ENCODE results near the gene SPATA32.
"Not testable (repeated sequence)": the region's sequence is repeated elsewhere in the genome, so short reads cannot be mapped to it uniquely, and the experiment has no call there.

SPATA32 gene, protein sequence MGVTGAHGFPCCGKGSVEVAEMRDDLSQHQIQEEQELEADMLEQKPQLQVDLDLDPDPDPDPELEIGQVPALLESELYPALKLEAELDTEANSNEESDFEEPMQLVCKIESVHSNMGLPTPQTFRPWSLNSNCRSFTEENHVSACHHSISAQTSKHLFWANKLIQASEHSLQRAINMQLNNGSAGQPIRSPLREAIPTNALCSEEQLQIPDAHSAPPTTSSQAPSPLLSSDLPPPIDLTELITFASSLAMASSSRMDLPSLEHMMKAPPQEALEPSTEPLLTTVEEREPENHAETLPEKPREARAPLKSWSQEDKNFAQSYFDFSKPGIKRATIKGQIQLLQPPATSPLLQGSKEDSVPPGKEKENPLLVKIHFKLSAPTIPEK

DNA sequence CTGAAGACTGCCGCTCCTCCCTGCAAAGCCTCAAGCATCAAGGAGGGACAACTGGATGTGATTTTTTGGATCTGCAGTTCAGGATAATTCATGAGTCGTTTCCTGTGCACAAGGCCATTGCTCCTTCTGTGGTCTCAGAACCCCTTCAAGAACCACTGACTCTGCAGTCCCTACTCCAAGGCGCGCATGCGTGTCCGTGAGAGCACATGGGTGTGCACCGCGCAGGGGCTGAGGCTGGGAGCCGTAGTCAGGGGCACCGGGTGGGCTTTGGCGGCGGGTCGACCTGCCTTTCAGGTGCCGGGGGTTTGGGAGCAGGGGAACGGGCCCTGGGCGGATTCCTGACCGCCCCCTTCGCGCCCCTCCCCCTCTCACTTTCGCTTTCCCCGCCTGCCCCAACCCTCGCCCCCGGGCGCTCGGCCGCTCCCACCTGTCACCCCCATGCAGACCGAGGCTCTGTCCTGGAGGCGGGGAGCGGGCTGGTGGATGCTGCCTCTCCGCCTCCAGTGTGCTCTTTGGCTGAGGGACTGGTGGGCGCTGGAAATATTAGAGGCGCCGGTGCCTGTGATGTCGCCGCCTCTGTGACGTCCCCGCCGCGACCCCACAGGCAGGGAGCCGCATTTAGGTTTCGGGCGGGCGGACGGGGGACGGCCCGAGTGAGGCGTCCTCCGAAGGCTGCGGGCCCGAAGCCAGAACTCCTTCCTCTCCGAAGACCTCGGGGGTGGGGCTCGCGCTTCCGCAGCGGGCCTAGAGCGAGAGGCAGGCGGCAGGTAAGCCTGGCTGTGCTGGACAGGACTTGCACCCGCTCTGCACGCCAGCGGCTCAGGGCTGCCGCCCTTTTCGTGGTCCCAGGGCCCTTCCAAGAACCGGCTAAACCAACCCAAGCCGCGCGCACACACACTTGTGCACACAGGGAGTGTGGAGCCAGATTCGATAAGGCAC lies at the start of gene SPATA32:
Gene SPATA32, minus strand, starts transcription at position 518 of the 939 bp plus-strand sequence. Its CDS starts 78 bp downstream, at position 440.
- peak in 45 of 58 donors; percentile 10 to 80 (median 35) for DNase-seq

DNA sequence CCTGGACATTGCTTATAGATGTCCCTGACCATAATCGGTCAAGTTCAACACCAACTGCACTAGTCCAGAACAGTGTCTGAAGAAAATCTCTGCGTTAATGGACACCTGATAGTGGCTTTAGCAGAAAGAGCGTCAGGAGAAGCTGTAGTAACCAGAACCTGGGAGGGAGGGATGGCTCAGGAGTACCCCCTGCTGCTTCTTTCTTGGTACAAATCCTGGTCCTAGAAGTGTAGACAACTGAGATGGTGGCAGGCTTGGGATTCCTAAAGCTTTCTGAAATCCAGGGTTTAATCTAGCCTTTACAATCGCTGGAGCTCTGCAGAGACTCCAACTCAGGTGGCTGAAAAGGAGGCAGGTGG lies 49.5 kb upstream of the SPATA32 start:
- DNase-seq, result no peak

DNA sequence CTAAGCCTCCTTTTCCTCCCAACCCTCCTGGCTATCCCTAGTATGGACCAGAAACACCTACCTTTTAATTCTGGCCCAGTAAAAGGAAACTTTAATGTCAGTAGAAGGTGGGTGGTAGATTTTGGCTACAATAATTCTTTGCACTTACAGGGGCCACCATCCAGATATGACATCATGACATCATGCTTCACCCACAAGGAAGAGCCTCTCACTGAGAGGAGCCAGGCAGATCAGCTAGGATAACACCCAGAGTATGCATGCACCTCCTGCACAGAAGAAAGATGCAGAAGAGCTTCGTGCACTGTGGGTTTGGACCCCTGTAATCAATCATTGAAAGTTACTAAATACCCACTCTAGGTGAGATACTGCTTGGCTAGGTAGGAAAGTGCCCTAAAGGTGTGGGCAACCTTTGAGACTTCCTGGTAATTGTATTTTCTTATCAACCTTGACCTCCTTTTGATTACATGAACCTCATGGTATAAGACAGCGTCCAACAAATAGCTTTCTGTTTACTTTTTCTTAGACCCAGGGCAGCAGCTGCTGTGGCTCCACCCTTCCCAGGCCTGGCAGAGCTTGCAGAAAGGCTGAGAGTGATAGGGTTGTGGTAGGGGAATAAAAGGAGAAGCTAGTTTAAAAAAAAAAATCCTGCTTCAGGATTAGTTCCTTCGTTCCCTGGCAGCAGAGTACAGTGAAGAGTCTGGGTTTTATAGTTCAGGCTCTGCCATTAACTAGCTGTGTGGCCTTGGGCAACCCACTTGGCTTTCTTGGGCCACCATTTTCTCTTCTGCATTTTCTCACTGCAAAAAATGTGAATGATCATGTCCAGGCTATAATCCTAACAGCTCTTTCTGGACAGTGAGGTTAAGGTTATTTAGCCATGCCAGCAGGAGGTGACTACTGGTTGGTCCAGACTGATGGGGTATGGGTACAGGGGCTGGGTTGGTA lies 48.8 kb upstream of the SPATA32 start:
- no peak for DNase-seq

DNA sequence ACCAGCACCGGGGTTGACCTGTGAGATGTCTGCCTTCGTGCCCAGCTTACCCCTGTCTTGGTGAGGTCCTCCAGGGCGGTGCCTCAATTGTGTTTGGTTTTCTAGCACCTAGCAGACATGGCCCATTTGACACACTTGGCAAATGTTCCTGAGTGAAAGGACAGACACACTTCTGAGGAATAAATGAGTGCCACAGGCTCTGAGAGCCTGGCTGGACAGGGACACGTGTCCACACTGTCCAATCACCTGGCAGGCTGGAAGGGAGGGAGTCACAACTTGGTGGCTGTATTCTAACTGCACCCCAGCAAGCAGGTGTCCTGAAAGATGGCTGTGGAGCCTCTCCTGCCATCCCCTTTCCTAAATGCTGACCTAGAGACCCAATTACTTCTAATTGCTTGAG lies 47.5 kb upstream of the SPATA32 start:
- DNase-seq, result no peak

DNA sequence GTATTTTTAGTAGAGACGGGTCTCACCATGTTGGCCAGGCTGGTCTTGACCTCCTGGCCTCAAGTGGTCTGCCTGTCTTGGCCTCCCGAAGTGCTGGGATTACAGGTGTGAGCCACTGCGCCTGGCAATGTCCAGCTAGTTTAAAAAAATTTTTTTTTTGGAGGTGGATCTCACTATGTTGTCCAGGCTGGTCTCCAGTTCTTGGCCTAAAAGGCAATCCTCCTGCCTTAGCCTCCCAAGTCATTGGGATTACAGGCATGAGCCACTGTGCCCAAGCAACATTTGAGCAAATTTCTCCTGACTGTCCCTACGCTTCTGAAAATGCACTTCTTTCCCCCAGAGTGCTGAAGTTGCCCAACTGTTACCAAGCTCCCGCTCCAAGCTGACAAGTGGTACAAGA lies 46.9 kb upstream of the SPATA32 start:
- no peak for DNase-seq

DNA sequence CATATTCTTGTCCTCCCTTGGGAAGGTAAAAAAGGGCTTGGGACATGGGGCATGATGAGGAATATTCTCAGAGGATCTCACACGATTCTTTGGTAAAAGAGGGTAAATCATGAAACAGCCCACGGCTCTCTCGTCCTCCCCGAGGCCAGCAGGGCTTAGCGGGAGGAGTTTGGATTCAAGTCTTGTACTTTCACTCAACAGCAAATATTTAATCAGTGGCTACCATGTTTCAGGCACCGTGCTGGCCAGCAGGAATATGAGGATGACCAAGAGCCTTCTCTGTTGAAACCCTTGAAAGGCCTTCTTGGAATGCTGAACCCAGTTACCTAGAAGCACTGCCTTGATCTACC lies 46.1 kb upstream of the SPATA32 start:
- DNase-seq, result no peak

DNA sequence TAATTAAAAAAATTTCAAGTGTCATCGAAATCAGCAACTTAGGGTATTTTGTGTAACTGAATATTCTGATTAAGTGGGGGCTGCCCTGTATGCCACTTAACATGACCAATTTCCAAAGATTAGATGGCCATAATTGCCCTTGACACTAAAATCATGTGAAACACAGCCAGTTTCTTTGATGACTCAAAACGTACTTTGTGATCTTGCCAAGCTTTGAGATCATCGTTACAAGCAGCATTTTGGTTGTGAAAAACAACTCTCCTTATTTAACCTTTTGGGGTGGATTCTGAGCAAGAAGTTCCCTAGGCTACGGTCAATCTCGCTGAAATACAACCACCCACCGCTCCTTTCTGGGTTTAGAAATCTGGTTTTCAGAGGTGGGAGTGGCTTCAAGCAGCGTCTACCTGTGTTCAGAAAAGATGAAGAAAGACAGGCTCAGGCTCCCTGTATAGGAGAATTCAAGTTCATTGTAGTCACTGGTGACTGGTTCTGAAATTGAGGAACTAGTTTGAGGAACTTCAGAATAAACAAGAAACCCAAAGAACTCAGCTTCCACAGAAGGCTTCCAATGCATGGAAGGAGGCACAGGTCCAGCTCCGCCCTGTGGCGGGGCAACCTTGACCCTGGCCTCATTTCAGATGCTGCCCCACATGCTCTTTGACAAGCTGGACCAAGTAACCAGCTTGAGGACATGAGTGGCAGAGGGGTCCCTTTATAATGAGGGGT lies 45.6 kb upstream of the SPATA32 start:
- peak in 3 of 58 donors; percentile 23 to 35 (median 25) for DNase-seq

DNA sequence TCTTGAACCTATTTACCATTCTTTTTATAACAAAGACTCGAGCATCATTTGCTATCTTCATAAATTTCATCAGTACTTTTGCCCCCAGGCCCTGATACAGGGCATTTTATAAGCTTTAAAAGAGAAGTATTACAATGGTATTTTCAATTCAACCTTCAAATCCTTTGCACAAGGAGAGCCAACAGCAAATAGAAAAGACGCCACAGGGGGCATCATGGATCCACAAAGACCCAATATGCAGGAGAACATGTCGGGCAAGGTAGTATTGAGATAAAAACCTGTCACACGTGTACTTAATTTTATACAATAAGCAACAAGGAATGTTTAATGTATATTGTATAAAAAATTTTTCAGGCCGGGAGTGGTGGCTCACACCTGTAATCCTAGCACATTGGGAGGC lies 44.7 kb upstream of the SPATA32 start:
- DNase-seq, result no peak

DNA sequence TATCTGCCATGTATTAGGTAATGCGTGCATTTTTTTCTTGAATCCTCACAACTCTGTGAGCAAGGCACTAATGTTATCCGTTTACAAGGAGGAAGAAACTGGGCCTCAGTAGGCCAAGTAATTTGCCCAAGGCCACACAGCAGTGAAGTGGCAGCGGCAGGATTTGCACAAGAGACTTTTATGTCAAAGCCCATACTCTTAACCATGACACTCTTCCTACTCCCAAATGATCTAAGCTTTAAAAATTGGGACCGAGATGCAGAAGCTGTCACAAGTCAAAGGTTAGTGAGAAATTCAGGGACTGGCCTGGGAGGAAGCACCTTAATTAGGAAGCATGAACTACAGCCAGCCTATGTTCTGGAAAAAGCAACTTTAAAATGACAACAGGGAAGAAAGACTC lies 44.2 kb upstream of the SPATA32 start:
- DNase-seq, result no peak

DNA sequence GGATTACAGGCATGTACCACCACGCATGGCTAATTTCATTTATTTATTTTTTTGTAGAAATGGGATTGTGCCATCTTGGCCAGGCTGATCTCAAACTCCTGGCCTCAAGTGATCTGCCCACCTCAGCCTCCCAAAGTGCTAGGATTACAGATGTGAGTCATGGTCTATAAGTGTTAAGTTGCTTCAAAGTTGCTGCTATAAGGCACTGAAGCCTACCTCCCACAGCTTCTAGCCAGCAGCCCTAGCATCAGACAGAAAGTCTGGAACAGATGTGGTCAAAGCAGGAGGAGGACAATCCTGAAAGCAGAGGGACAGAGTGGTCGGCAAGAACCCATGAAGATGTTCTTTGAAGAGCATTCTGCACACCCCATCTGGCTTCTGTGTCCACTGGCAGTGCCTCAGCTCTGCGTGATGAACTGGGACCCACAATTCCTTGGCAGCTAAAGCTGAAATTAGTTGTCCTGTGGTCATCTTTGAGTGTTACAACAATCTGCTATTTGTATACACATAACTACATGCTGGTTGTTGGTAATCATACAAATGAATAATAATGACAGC lies 43.7 kb upstream of the SPATA32 start:
- DNase-seq, result no peak

DNA sequence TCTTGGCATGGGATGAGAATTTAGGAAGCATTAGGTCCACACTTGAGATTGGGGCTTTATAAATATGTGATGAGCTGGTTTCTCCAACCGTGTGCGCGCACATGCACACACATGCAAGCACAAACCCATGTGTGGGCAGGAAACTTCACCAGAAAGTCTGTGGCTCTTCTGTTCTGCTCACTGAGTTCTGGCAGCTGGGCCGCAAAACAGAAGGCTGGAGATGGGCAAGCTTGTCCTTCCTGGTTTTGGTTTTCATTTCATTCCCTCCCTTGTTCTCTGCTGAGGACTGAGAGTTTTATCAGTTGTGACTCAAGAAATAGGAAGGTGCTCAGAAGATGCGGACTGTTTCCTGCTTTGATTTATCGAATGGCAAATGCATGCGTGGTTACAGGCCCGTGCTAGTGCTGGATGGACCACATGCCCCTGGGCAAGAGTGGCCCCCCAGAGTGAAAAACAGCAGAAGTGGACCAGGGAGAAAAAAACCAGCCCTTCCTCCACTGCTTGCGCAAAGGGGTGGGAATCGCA lies 40.8 kb upstream of the SPATA32 start:
- peak in 25 of 58 donors; percentile 12 to 61 (median 28) for DNase-seq

DNA sequence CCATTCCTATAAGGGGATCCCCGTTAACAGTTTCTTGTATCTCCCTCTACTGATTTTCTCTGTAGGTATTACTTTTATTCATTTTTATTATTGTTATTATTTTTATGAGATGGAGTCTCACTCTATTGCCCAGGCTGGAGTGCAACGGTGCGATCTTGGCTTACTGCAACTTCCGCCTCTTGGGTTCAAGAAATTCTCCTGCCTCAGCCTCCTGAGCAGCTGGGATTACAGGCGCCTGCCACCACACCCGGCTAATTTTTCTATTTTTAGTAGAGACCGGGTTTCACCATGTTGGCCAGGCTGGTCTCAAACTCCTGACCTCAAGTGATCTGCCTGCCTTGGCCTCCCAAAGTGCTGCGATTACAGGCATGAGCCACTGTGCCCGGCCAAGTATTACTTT lies 40.3 kb upstream of the SPATA32 start:
- DNase-seq, result not testable (repeated sequence)

DNA sequence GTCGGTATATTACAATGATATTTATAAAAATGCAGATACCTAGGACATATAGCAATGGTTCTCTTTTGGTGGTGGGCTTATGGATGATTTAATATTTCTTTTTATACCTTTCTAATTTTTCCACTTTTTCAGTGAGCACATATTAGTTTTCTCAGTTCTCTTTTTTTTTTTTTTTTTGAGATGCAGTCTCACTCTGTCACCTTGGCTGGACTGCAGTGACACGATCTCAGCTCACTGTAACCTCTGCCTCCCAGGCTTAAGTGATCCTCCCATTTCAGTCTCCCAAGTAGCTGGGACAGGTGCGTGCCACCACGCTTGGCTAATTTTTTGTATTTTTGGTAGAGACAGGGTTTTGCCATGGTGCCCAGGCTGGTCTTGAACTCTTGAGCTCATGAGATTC lies 39.8 kb upstream of the SPATA32 start:
- DNase-seq, result no peak

DNA sequence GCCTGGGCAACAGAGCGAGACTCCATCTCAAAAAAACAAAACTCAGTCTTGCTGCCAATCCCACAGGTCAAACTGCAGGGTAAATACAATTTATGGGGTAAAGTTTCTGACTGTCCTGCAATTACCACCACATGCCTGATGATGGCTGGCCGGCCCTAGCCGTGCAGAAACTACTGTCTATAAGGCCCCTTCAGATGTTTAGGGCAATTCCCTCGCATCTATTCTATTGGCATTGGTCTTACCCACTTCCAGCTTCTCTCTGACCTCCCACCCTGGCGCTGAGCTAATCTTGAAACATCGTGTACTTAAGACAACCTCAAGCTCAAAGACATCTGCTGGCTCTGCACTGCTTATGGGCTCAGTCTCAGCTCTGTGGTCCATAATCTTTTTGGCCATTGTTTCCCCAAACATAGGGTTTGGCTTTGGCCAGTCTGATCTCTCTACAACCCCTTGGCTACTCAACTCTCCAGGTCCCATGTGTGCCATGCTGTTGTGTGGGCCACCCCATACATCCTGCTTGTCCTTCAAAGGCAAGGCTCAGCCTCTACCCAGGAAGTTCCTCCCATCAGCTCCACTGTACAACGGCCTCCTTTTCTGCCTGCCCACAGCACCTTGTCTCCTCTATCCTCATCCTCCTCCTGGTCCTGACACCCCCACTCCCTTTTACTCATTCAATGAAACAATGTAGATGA lies 38.3 kb upstream of the SPATA32 start:
- DNase-seq, result no peak

DNA sequence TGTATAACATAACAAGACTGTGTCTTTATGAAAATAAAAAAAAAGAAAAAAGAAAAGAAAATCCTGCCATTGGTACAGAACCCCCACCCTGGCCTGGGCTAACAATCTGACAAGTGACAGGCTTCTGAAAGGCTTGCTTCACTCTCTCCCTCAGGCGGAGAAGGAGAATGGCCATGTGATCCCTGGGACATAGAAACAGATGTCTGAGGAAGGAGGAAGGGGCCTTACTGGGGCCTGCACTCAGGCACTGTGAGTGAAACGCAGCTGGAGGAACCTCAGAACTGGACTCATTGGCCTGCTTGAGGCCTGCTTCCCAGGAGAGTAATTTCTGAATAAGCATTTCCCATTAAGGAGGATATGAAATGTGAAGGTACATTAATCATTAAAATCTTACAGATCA lies 37.5 kb upstream of the SPATA32 start:
- peak in 4 of 58 donors; percentile 19 to 29 (median 20) for DNase-seq

DNA sequence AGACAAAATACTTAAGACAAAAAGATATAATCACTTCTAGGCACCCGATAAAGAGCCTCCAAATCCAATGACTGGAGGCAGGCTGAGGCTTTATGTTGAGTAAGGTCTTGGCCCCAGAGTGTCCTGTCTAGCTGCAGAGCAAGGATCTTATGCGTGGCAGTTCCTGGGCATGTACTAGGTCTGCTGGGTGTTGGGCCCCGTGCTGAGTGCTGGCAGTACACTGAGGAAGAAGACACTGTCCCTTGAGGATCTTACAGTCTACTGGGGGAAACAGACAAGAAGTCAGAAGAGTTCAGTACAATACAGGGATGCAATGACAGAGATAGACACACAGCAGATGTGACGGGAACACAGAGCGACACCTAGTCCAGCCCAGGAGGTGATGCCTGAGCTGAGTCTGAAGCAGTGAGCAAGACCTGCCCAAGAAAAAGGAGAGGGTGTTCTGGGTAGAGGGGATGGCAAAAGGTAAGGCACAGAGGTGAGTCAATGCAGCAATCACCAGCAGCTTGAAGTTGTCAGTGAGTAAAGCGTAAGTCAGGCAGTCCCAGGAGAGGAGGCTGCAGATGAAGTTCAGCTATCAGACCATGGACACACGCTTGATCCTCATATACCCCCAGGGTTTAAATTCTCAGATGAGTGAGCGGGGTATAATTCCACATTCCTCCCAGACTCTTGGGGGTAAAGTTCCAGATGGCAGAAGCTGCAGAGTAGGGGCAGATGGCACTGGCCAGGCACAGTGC lies 36.8 kb upstream of the SPATA32 start:
- DNase-seq, result no peak

DNA sequence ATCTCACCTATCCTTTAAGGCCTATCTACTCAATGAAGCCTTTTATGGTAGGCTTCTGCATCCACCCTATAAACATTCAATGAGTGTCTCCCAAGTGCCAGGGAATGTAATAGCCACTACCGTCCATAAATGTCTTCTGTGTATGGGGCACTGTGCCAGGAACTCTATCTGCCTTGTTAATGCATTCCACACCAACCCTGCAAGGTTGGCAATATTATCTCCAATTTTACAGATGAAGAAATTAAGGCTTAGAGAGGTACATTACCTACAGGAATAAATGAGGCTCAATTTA lies 34.9 kb upstream of the SPATA32 start:
- DNase-seq, result no peak

DNA sequence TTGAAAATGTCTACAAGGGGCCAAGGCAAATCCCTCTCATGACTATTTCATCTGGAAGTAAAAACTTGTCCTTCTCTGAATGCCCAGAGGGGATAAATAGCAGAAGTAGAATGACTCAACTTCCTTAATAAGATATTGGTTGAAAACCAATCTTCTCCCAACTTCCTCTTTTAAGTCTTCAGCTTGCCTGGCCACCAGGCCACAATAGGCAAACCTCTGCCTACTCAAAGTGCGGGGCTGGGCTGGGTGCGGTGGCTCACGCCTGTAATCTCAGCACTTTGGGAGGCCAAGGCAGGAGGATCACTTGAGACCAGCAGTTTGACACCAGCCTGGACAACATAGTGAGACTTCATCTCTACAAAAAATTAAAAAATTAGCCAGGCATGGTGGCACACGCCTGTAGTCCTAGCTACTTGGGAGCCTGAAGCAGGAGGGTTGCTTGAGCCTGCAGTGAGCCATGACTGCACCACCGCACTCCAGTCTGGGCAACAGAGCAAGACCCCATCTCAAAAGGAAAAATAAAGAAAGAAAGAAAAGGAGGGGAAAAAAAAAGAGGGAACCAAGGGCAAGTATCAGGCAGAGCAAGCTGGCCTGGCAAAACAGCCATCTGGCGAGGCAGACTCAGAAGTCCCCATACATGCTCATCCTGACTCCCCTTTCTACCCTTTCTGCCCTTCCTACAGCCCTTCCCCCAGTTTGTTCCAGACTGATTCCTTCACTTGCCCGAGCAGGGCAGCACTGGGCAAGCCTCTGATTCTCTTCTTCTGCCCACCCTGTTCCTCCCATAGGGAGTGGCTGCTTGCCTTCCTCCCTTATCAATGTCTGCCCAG lies 34.3 kb upstream of the SPATA32 start:
- DNase-seq, result peak in 2 of 58 donors; percentile 22 to 24
